Neural crest cell (in vitro differentiated cells): ENCODE measurements around the gene ING2. TPM values are rescaled to one million over a fixed set of nuclear protein-coding genes. Genes with fewer than 3 reads are reported as not detected.

ENCODE experiments used
- DNase-seq: peaks from one replicate; pipeline ENCODE4 v3.0.0; 2021; ENCODE audit warnings: low read depth, mixed read lengths, low spot score
- H3K27ac Mint-ChIP-seq: one replicate; pipeline ENCODE4 v1.8.0; 2021; ENCODE audit warnings: mild to moderate bottlenecking, mixed read lengths; ENCODE audit not compliant: unreplicated experiment
- H3K27me3 Mint-ChIP-seq: 2 replicates; pipeline ENCODE4 v1.8.0; 2021; ENCODE audit warnings: low read depth, mild to moderate bottlenecking, mixed read lengths
- H3K36me3 Mint-ChIP-seq: 2 replicates; pipeline ENCODE4 v1.8.0; 2021; ENCODE audit warnings: low read depth, mild to moderate bottlenecking, mixed read lengths
- H3K4me1 Mint-ChIP-seq: 2 replicates; pipeline ENCODE4 v1.8.0; 2021; ENCODE audit warnings: mixed read lengths
- H3K4me3 Mint-ChIP-seq: one replicate; pipeline ENCODE4 v1.8.0; 2021; ENCODE audit warnings: mild to moderate bottlenecking, mixed read lengths
- H3K9me3 Mint-ChIP-seq: 2 replicates; pipeline ENCODE4 v1.8.0; 2021; ENCODE audit warnings: mixed read lengths
- total RNA-seq: library from RNA; stranded (reverse); gene quantifications from 2 replicates; pipeline ENCODE4 v1.2.1, GENCODE V29; 2021
- TF ChIP-seq, protein P1 (sequence below): fragments of 200-600 bp; sonication (generic); conservative IDR thresholded peaks from 2 replicates; pipeline ENCODE4 v1.5.0; 2021; ENCODE audit warnings: antibody characterized with exemption, mild to moderate bottlenecking

ING2 gene
- total RNA-seq, 1 donor from 2014 or later: 16.9 TPM

DNA sequence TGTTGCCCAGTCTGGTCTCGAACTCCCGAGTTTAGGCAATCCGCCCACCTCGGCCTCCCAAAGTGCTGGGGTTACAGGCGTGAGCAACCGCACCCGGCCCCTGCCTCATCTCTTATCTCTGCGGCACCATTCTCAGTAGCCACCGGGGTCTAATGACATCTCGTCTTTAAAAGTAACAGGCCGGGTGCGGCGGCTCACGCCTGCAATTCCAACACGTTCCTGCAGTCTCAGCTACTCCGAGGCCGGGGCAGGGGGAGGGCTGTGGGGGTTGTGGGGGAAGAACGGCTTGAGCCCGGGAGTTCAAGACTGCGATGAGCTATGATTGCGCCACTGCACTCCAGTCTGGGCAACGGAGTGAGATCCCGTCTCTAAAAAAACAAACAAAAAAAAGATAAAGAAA is 28.8 kb downstream of the ING2 start:
- Mint-ChIP-seq H3K36me3 (no peaks in the 10 kb centered on the region), H3K4me3 (no peak overlapping the region), H3K27me3 (peaks cover 6% of the 10 kb centered on the region), H3K9me3 (no peaks in the 10 kb centered on the region), H3K27ac (no peak overlapping the region), H3K4me1 (peaks cover 9% of the 10 kb centered on the region)
- no peak for DNase-seq
- TF ChIP-seq, protein P1, sequence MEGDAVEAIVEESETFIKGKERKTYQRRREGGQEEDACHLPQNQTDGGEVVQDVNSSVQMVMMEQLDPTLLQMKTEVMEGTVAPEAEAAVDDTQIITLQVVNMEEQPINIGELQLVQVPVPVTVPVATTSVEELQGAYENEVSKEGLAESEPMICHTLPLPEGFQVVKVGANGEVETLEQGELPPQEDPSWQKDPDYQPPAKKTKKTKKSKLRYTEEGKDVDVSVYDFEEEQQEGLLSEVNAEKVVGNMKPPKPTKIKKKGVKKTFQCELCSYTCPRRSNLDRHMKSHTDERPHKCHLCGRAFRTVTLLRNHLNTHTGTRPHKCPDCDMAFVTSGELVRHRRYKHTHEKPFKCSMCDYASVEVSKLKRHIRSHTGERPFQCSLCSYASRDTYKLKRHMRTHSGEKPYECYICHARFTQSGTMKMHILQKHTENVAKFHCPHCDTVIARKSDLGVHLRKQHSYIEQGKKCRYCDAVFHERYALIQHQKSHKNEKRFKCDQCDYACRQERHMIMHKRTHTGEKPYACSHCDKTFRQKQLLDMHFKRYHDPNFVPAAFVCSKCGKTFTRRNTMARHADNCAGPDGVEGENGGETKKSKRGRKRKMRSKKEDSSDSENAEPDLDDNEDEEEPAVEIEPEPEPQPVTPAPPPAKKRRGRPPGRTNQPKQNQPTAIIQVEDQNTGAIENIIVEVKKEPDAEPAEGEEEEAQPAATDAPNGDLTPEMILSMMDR: no peak

DNA sequence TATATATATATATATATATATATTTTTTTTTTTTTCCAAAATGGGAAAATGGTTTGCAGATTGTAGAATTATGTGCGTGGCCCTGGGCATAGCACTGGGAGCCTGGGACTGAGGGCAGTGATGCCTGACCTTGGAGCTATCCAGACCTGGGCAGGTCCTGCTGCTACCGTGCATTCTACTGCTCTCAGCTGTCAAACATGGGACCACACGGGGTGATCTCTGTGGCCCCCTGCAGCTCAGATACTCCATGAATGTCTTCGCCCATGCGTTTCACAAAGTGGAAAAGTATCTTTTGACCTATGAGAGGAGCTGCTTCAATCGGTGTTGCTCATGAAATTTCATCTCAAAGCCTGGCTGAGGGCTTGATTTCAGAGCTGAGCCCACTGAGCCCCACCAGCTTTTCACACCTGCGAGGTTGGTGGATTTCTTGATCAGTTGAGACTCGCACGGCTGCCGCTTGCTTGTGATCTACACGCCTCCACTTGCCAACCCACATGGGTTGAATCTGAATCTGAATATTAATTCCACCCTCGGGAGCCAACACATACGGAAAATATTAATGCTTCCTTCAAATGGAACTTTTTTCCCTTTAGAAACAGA is 35.7 kb downstream of the ING2 start:
- Mint-ChIP-seq H3K9me3 (no peaks in the 10 kb centered on the region), H3K27me3 (no peaks in the 10 kb centered on the region), H3K4me3 (no peak overlapping the region), H3K27ac (no peak overlapping the region), H3K36me3 (no peaks in the 10 kb centered on the region), H3K4me1 (peaks cover 26% of the 10 kb centered on the region)
- no peak for DNase-seq
- TF ChIP-seq, protein P1: no peak

DNA sequence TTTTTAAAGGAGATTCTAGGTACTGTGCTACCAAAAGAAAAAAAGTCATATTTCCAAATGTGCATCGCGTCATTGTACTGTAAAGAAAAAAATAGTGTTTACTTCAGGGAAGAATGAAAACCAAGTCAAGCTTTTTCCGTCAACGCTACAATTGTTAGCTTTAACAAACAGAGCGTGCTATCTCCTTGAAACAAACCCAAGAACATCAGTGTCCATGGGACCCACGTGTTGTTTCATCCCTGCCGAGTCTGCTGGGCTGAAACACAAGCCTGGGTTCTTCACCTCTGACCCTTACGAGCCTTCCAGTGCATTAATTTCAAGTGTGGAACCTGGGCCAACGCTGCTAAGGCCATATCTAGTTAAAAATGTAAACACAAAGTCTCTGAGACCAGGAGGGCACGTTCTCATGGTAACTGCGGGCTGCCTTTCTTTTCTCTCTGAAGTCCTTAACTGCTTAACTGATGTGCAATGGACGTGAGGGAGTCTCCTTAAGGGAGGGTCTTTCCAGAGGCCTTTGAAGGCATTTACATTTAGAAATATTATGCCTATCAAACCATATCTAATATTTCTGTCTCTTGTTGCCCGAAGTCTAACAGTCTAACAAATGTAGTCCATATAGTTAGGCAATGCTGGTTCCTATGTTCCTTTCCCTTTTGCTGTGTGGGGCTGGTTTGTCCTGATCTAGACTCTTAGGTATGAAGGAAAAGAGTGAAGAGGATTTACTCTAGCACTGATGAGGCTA is 36.3 kb downstream of the ING2 start:
- Mint-ChIP-seq H3K4me1 (peaks cover 26% of the 10 kb centered on the region), H3K27me3 (no peaks in the 10 kb centered on the region), H3K27ac (no peak overlapping the region), H3K9me3 (no peaks in the 10 kb centered on the region), H3K36me3 (no peaks in the 10 kb centered on the region), H3K4me3 (no peak overlapping the region)
- TF ChIP-seq, protein P1: no peak
- no peak for DNase-seq

DNA sequence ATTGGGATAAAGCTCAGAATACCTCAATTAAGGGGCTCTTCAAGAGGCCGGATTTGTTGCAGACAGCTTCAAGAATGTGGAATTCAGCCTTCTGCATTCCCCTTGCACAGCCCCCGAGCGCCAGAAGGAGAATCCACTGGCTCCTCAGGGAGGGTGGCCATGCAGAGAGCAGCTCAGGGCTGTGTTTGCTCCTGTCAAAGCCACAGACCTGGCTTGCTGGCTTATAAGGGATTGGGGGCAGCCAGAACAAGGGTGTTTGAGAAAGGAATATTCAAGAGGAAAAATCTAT is 36.8 kb downstream of the ING2 start:
- Mint-ChIP-seq H3K36me3 (no peaks in the 10 kb centered on the region), H3K9me3 (peaks cover 2% of the 10 kb centered on the region), H3K27ac (no peak overlapping the region), H3K4me1 (peaks cover 26% of the 10 kb centered on the region), H3K4me3 (no peak overlapping the region), H3K27me3 (no peaks in the 10 kb centered on the region)
- TF ChIP-seq, protein P1: no peak
- no peak for DNase-seq

DNA sequence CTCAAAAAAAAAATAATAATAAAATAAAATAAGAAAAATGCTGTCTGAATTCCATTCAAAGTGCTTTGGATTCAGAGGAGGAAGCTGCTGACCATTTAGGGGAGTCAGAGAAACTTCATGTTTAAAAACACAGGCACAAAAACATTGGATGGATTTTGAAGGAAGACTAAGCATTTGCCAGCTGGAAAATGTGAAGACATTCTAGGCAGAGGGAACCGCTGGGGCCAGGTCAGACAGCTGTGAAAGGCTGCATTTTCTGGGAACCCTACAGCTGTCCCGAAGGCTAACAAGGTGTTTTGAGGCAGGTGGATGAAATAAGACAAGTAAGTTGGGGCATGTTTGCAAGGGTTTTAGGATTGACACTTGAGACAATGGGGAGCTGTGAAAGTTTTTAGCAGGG is 38.6 kb downstream of the ING2 start:
- no peak overlapping the region for H3K4me3 Mint-ChIP-seq
- no peak overlapping the region for H3K27ac Mint-ChIP-seq

More for the DNA sequence above, 38.6 kb downstream of the ING2 start:
- Mint-ChIP-seq H3K27me3 (no peaks in the 10 kb centered on the region), H3K9me3 (peaks cover 3% of the 10 kb centered on the region), H3K36me3 (no peaks in the 10 kb centered on the region), H3K4me1 (peaks cover 17% of the 10 kb centered on the region)
- TF ChIP-seq, protein P1: no peak
- no peak for DNase-seq
